Stimulated activated naive CD8-positive, alpha-beta T cell treated with anti-CD3 and anti-CD28 coated beads, Interleukin-15, Interleukin-2, amounts not matched to agents 100 U/mL and 50 U/mL, for 24 hours (primary cell): Measurements from ENCODE around the gene ADGRL4.
"Not testable (repeated sequence)": the region's sequence is repeated elsewhere in the genome, so short reads cannot be mapped to it uniquely, and the experiment has no call there.

Source experiments
- ATAC-seq: fragments of 150-1000 bp; cut with Tn5 transposase; one replicate; pipeline ENCODE4 v1.10.0; 2021
- DNase-seq: peaks from one replicate; pipeline ENCODE4 v3.0.0; 2021

Gene ADGRL4

DNA sequence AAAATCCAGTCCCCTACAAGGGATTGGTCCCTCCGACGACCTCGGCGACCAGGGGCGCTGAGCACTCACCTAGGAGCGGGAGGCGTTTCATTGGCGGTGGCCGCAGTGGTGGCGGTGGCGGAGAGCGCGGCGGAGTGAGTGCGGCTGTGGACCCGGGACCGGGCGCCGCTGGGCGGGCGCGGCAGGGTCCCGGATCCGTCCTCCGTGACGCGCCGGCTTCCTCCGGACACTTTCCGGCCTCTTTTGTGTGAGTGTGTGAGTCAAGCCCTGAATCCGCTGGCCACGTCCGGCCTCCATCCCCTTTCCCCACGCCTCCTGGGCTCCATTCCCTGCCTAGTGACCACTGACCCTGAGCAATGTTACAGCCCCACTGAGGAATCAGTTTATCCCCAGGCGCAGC, at the start of gene ADGRL4:
Gene ADGRL4 (minus strand): TSS at position 167 of the 400 bp plus-strand sequence. CDS start 76 bp downstream, at position 91.
- ATAC-seq (no peak), DNase-seq (no peak)

DNA sequence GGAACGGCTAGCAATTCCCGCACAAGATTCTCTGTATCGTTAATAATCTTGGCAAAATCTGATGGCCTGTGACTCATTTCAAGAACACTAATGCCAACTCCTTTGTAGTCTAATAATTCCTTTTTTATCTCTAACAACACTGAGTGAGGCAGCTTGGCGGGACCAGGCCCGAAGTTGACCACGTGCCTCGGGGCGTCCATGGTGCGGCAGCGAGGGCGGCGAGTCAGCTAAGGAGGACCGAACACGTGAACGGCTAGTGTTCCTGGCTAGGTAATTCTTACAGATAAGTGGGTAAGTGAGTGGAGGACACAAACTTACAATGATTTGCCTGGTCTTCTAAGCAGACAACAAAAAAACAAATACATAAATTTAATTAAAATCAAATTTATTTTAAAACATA, 49.3 kb upstream of the ADGRL4 start:
- DNase-seq (no peak), ATAC-seq (no peak)

DNA sequence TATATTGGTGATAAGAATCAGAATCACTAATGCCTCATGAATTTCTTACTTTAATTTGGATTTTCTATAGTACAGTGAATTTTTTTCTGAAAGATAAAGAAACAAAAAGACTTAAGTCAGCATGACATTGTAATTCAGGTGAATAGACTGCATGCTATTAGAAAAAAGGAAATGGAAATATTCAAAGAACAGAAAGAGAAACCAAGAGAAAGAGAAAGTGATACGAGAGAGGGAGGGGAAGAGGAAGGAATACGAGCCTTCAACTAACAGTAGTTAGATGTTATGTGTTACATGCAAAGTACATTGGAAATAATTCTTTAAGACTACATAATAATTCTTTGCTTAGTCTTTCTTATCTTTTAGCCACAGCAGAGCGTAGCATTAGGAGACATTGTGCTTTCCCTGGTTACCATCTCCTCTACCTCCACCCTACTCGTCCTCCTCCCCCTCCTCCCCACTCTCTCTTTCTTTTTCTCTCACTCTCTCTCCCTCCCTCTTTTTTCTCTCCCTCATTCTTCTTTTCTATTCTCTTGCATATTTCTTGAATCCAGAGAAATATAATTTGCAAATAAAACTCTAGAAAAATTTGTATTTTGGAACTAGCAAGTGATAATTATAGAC, 46.4 kb upstream of the ADGRL4 start:
- DNase-seq = no peak
- no peak for ATAC-seq

GRCh38 chr1:79044974-79045650, 38.6 kb upstream of the ADGRL4 start:
- DNase-seq (no peak), ATAC-seq (no peak)

DNA sequence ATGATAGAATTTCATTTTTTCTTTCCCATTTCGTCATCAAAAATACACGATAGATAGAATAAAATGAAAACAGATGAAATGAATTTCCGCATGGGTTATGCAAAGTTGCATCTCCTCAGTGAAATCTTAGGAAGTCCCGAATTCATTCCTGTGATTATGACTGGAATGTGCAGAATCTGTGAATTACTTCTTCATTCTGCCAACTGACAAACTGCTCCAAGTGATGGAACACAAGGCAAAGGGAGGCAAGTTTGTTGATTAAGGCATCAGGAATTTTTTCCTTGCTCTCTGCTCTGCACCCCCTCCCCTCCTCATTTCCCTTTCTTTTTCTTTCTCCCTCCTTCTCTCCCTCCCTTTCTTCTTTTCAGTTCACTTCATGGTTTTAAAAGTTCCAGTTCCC, 37.0 kb upstream of the ADGRL4 start:
- DNase-seq (no peak), ATAC-seq (no peak)

- DNase-seq = no peak
- ATAC-seq = no peak
These were observed 36.0 kb upstream of the ADGRL4 start for GRCh38 chr1:79042539-79042938.

DNA sequence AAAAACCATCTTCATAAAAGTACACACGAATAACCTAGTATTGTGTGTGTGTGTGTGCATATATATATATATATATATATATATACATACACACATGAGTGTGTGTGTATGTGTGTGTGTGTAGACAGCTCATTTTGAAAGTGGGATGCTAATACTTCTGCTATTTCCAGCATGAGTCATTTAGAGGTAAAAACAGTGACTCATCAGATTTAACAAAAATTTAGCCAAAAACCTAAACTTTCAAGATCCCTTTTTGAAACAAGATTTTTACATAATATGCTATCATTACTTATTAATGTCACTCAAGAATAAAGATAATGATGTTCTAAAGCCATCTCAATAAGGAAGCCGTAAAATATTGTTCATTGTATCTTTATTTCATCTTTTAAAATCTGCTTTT, 35.6 kb upstream of the ADGRL4 start:
- no peak for DNase-seq
- ATAC-seq = no peak

- ATAC-seq (no peak), DNase-seq (no peak)
These were observed 35.1 kb upstream of the ADGRL4 start for GRCh38 chr1:79041666-79042065.

GRCh38 chr1:79040424-79041082, 34.0 kb upstream of the ADGRL4 start:
- peak; percentile 82 for ATAC-seq
- DNase-seq = no peak

GRCh38 chr1:79037085-79037484, 30.6 kb upstream of the ADGRL4 start:
- no peak for ATAC-seq
- no peak for DNase-seq

DNA sequence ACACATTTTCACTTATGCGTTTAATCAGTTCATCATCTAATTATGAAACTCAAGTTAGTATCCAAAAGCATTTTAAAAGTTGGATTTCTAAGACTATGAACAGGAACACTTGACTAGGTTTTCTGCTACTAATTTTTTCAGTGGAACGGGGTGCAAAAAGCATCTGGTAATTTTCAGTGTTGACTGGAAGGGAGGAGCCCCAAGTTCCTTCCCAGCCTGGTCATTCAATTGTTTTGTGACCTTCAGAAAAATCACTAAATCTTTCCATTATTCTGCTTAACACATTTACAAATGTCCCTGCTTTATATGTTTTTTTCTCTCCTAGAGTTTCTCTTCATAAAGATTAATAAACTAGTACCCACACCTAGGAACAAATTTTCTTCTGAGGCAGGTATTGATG, 6.0 kb upstream of the ADGRL4 start:
- ATAC-seq (no peak), DNase-seq (no peak)

DNA sequence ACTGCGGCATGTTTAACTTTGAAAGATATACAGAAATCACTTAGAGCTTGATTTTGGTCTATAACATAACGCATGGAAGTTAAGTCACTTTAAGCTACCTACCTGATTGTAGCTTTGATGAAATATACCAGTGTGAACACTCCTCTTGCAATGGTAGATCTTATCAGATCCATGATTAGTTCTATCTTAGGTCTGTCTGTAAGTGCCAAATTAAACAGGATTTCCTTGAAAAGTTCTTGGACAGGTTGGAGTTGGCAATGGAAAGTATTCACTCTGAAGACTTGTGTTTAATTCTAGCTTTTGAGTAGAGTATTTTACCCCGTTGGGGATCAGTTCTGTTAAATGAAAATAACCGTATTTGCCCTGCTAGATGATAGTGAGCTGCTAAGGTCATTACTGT, 4.1 kb upstream of the ADGRL4 start:
- no peak for DNase-seq
- ATAC-seq = no peak

GRCh38 chr1:79005945-79006344, 585 bp downstream of the ADGRL4 start:
- ATAC-seq = no peak
- no peak for DNase-seq

- DNase-seq (no peak), ATAC-seq (no peak)
These were observed 1.6 kb downstream of the ADGRL4 start for GRCh38 chr1:79004916-79005315.

DNA sequence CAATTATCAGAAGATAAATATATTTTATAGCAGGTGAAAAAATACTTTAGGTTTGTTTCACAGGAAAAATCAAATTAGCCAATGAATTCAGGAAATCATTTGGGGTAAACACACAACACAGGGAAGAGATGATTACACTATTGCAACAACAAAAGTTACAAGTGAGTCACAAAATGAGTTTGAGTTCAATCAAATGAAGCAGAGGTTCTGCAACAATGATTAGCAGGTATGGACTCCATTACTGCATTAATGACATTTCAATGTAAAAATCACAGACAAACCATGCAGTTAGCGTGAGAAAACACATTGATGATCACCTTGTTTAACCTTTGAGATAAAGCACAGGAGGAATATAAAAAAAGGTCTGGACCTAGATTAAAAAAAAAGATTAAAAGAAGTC, 9.7 kb downstream of the ADGRL4 start:
- DNase-seq = no peak

DNA sequence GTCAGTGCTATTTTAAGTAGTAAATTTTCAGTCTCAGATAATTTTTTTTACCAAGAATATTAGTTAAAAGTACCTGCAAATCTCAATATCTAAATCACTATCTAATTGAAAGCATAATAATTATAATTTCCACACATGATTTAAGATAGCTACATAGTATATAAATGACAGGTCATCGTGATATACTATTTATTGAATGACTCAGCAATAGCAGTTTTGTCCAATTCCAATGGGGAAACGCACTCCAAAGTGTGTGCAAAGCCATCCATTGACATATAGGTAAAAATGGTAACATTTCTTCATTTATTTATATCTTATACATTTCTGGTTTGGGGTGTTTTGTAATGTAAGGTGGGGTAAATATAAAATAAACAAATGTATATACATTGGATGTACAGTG, 19.5 kb downstream of the ADGRL4 start:
- ATAC-seq (no peak), DNase-seq (no peak)

More for the DNA sequence above, 9.7 kb downstream of the ADGRL4 start:
- ATAC-seq = no peak

DNA sequence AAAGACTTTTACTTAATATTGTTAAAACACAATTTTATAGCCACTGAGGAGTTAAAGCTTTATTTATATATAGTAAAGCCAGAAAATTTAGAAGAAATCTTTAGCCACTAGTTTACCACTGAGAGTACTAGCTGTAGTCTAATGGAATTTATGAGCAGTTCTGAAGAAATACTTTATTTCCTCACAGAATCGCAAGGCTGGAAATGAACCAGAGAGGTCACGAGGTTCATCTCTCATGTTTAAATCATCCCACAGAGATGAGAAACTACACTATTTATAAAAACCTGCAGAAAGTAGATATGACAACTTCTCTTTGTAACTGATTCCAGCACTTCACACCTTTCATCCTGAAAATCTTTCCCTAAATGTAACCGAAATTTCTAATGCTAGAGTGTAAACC, 26.0 kb downstream of the ADGRL4 start:
- no peak for ATAC-seq
- no peak for DNase-seq

DNA sequence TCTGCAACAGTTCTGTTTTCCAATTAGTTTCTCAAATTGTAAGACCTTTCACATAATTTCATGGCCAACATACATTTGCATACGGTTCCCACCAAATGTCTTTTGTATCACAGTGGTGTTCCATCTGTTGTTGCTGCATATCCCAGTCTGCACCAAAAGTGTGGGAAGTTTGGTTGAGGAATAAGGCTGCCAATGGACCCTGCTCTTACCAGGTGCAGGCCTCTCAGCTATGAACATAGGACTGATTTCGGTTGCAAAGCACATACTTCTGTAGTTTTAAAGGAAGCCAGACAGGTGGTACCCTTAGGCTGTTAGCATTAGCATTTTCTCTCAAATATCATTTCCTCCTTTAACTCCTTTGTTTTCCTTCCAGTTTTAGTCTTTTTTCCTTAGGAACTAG, 33.8 kb downstream of the ADGRL4 start:
- ATAC-seq = no peak

GRCh38 chr1:78967091-78967490, 39.4 kb downstream of the ADGRL4 start:
- not testable (repeated sequence) for DNase-seq, ATAC-seq

More for the DNA sequence above, 33.8 kb downstream of the ADGRL4 start:
- no peak for DNase-seq

- no peak for ATAC-seq
These were observed 47.8 kb downstream of the ADGRL4 start for GRCh38 chr1:78958711-78959110.

GRCh38 chr1:78950826-78951225, 55.7 kb downstream of the ADGRL4 start:
- DNase-seq (no peak), ATAC-seq (no peak)

More at GRCh38 chr1:78958711-78959110, 47.8 kb downstream of the ADGRL4 start:
- no peak for DNase-seq

DNA sequence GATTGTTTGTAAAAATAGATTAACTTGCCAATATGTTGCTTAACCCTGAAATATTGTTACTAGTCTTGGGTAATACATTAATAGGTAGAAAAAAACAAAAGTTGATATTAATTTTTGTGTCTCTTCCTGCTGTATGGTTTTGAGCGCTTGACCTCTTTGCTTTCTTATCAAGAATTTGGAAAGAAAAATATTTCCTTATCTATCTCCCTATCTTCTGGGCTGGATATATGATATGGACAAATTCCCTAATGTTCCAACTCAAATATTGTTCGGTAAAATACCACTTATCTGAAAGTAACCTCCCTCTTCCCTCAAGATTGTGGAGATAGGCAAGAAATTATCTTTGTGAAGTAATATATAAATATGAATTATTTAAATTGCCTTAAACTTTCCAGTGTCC, 57.3 kb downstream of the ADGRL4 start:
- DNase-seq (no peak), ATAC-seq (no peak)

GRCh38 chr1:78919150-78919549, 87.4 kb downstream of the ADGRL4 start:
- no peak for ATAC-seq
- DNase-seq = no peak

DNA sequence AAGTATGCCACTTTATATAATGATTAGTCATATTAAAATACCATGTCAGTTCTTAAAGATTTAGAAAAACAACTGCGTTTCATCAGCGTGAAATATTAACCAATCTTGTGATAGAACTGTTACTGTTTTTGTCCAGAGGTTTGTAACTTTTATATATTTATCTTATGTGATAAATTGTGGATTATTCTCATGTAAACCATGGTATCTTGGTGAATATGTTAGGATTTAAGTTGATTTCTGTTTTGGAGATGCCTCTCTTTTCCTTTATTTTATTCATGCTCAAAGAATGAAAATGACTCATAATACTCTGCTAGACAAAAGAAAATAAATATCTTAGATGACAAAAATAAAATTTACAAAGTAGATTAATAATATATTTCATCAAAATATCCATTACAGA, 88.4 kb downstream of the ADGRL4 start:
- no peak for DNase-seq
- no peak for ATAC-seq
